Measurements from ENCODE around the gene OR4B1.
A peak's percentile ranks its signal among the peaks of the same experiment; 100 is the strongest.
"Not testable (repeated sequence)": the region's sequence is repeated elsewhere in the genome, so short reads cannot be mapped to it uniquely, and the experiment has no call there.

Gene OR4B1, protein sequence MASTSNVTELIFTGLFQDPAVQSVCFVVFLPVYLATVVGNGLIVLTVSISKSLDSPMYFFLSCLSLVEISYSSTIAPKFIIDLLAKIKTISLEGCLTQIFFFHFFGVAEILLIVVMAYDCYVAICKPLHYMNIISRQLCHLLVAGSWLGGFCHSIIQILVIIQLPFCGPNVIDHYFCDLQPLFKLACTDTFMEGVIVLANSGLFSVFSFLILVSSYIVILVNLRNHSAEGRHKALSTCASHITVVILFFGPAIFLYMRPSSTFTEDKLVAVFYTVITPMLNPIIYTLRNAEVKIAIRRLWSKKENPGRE

DNA sequence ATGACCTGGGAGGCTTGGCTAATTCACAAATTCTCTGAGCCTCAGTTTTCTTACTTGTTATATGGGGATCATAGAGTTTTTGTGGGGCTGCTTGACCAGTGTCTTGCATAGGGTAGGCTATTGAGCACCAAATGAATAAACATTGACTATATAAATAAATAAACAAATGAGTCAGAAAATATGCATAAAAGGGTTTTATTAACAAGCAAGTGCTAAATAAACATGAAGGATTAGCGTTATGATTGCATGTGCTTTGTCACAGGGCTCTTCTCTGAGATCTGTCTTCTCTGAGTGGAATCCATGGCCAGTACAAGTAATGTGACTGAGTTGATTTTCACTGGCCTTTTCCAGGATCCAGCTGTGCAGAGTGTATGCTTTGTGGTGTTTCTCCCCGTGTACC, at the start of gene OR4B1:
Gene OR4B1 (plus strand): TSS at position 301 of the 400 bp plus-strand sequence. CDS start 0 bp downstream, at position 301.
- DNase-seq = no peak

DNA sequence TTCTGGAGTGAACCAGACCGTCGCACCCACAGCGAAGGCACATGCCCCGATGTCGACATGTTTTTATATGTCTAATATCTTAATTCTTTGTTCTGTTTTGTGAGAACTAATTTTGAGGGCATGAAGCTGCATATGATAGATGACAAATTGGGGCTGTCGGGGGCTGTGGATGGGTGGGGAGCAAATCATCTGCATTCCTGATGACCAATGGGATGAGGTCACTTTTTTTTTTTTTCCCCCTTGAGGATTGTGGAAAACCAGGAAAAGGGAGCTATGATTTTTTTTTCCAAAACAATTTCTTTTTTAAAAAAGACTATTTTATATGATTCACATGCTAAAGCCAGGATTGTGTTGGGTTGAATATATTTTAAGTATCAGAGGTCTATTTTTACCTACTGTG, 49.2 kb upstream of the OR4B1 start:
- DNase-seq = no peak

DNA sequence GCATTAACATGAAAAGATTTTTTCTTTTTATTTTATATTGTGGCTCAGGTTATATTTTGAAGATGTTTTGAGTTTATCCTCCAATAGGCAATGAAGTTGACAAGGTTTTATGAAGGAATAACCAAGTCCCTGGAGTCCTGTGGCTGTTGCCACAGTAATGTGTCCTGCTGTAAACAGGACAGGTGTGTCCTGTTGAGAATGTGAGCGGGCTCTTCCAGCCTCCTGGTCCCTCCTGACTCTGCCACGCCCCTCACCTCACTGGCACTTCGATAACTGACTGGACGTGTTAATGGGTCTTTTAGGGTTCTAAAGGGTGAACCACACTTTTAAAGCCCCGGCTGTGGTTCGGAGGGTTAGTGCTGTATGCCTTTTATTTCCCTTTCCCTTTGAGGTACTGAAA, 47.8 kb upstream of the OR4B1 start:
- no peak for DNase-seq

DNA sequence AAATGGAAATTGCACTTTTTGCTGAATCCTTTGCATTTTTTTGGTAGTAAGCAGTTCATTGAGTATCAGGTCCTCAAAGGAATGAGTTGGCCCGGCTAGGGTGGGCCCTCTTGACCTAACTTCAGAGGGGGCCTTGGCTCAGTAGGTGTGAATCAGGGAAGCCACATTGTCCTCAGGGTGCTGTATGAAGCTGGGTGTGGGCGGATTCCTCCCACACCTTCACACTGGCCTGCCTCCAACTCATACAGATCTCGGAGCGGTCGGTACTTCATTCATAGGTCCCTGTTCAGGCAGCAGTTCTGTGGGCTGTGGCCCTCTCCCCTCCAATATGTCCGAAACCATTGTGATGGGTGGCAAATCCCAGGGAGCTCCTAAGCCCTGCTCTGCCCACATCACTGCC, 47.4 kb upstream of the OR4B1 start:
- no peak for DNase-seq

DNA sequence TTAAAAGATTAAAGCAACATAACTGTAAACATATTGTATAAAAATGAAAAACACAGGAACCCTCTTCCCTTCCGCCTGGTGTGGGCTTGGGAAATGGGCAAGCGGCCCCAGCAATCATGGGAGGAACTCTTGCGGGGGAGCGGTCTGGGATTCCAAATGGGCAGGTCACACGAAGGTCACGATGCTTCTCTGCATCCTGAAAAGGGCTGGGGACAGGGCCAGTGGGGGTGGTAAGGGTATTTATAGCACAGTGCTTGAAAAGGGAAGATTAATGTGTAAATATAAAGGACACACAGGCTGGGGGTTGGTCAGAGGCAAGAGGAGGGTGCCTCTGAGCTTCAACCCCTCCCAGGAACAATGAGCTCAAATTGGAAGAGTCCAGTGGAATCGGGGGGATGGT, 46.9 kb upstream of the OR4B1 start:
- DNase-seq = no peak

DNA sequence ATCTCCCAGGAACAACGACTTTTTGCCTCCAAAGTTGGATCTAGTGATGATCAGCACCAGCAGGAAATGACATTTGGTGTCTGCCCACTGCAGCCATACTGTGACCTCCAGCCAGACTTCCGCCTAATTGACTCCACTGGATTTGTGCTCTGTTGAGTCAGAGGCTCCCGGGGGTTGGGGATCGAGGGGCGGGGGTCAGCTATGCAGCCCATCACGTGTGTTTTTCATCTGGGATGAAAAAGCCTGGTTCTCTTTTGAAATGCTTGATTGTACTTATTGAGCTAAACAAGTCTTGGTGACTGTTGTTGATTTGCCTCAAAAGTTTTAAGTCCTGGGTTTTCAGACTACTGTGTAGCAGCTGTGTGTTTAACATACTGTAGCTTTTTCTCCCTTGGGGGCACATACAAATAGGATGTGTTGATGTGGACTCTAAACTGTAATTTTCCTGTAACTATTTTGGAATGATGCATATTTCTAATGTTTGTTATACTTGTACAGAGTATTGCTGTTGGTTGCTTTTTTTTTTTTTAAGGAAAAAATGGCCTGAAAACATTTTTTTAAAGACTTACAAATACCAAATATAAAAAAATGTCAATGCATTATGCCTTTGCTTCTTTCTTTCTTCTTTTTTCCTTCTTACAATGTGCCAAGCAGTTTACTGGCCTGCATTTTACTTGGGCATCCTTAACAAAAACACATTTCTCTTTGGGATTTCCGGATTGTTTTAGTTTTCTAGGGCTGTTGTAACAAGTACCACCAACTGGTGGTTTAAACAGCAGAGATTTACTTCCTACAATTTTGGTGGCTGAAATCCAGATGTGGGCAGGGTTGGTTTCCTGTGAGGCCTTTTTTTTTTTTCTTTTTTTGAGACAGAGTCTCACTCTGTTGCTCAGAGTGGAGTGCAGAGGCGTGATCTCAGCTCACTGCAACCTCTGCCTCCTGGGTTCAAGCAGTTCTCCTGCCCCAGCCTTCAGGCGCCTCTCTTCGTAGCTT, 46.1 kb upstream of the OR4B1 start:
- no peak for DNase-seq

DNA sequence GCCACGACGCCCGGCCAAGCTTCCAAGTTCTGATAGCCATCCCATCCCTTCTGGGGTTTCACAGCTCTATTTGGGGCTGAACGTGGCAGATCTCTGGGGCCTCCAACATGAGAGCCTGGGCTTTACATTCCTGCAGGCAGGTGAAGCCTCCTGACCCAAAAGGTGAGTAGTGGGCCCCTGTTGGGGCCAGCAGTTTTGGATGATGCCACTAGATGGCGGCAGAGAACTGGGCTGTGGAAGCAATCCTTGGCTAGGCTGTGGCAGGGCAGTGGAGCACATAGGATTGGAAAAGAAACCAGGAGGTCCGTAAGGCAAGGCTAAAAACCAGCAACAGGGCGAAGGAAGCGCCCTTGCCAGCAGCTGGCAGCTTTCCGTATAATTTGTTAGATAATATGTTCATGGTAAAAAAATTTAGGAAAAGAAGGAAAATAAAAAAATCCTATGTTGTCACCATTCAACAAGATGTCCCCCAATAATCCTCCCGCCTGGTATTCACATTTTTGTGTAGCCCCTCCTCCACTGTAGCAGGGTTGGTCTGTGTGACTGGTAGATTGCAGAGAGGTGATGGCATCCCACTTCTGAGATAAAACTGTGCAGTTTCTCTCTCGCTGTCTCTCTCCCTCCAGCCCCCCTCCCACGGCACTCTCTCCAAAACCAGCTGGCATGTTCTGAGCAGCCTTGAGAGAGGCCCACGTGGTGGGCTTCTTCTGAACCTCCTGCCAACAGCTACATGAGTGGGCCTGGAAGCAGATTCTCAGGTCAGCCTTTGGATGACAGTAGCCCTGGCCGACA, 43.6 kb upstream of the OR4B1 start:
- DNase-seq = peak; percentile 20

DNA sequence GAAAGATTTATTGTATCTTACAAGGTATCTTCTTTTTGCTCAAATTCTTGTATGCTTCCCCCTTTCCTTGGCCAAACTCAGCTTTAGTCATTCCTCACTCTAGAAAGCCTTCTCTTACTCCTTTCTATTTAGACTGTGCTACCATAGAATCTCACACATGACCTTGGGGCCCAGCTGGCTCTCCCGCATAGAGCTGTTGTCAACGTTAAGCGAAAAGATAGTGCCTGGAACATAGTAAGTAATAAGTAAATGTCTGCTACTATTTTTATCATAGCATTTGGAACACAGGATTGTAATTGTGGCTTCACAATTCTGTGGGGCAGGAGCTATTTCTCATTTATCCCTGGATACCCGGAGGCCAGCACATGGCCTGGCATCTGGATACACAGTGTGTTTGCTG, 38.9 kb upstream of the OR4B1 start:
- DNase-seq = no peak

DNA sequence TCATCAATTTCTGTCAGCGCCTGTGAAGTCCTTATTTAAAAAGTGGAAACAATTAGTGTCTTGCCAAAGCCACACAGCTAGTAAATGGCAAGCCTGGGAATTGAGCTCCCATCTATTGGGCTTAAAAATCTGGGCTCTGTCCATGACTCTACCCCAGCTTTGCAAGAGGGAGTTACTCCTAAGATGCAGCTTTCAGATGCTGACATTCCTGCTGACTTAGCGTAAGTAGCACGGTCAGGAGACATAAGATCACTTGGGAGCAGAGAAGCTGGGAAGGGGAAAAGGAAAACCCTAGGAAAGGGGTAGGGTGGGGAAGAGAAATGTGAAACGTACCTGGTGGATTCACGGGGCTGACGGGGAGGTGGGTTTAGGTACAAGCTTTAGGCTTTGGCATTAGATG, 36.0 kb upstream of the OR4B1 start:
- no peak for DNase-seq

DNA sequence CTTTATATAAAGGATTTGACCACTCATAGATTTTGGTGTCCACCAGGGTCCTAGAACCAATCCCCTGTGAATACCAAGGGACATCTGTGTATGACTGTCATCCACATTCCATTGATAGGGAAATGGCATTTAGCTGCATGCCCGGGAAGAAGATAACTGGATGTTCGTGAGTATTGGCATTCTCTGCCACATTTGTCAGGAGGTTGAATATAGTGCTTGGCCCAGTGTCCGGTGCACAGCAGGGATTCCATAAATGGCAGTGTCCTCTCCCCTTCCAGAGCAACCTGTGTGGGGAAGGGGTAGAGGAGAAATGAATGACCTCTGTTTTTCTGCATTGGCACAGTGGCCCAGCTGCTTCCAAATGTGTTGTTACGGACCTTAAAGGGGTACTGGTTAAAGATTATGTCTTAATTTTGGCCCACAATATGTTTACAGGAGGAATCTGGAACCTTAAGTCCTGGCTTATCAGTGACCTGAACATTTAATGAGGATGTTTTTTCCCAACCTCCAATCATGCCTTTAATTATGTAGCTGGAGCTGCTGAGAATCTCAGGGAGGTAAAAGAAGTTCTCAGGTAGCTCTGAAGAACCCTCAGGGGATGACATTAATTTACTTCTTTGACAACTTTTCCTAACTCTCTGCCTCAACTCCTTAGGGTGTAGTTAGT, 33.6 kb upstream of the OR4B1 start:
- DNase-seq = no peak

DNA sequence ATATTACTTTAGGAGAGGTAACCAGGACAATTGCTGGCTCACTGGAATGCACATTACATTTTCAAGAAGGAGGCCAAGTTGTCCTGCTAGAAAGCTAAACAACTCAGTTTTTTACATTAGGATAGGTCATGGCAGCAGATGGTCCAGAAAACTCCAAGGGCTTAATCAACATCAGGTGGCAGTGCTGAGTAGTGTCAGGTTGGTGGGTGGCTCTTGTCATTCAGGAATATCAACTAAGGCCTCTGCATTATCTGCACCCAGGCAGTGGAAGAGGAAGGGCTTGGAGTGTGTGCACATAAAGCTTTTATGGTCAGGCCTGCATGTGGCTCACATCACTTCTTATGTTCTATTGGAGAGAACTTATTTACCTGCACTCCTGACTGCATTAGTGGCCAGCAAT, 32.2 kb upstream of the OR4B1 start:
- DNase-seq = no peak

DNA sequence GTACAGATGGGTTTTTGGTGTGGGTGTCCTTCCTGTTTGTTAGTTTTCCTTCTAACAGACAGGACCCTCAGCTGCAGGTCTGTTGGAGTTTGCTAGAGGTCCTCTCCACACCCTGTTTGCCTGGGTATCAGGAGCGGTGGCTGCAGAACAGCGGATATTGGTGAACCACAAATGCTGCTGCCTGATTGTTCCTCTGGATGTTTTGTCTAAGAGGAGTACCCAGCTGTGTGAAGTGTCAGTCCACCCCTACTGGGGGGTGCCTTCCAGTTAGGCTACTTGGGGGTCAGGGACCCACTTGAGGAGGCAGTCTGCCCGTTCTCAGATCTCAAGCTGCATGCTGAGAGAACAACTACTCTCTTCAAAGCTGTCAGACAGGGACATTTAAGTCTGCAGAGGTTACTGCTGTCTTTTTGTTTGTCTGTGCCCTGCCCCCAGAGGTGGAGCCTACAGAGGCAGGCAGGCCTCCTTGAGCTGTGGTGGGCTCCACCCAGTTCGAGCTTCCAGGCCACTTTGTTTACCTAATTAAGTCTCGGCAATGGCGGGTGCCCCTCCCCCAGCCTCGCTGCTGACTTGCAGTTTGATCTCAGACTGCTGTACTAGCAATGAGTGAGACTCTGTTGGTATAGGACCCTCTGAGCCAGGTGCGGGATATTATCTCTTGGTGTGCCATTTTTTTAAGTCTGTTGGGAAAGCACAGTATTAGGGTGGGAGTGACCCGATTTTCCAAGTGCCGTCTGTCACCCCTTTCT, 25.5 kb upstream of the OR4B1 start:
- DNase-seq = not testable (repeated sequence)

DNA sequence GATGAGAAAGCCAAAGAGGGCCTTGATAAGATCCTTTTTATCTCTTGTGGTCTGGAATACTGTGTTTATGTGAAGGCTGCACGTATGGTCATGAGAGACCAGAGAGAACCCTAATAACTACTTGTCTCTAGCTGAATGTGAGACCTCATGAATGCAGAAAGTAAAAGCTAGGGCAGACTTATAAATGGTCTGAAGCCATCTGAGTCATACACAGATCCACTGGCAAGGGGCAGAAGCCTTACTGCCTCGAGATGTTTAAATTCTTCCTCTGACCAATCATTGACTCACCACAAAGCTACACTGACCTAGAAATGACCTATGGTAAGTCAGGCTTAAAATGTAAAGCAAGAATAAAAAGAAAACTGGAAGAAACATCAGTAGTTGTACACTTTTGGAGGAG, 22.7 kb upstream of the OR4B1 start:
- no peak for DNase-seq

DNA sequence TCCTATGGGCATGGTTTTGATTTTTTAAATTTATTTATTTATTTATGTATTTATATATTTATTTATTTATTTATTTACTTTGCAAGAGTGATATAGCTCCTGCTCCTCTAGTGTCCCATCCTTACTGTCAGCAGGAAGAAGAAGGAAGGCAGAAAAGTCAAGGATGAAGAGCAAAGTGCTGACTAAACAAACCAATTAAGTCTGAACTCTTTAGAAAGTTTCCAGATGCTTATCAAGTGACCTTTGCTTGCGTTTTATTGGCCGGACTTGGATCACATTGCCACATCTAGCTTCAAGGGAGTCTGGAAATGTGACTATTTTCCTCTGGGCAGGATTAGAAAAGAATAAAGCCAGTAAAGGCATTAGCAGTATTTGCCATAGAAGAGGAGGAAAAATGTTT, 8.7 kb upstream of the OR4B1 start:
- no peak for DNase-seq

DNA sequence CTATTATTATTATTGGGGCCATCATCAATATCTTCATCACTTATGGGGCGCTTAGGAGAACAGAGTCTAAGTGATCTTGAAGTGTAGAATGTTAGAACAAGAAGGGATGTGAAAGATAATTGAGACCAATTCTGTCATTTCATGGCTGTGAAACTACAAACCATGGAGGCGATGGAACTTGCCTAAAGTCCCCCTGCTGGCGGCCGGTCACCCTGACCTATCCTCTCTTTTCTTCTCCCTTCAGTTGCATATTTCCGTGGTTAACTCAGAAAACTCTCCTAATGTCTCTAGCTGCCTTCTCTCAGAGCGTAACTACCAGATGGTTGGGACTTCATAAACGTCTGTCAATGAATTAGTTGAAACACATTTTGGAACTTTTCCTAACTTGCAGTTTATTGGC, 6.6 kb upstream of the OR4B1 start:
- no peak for DNase-seq

DNA sequence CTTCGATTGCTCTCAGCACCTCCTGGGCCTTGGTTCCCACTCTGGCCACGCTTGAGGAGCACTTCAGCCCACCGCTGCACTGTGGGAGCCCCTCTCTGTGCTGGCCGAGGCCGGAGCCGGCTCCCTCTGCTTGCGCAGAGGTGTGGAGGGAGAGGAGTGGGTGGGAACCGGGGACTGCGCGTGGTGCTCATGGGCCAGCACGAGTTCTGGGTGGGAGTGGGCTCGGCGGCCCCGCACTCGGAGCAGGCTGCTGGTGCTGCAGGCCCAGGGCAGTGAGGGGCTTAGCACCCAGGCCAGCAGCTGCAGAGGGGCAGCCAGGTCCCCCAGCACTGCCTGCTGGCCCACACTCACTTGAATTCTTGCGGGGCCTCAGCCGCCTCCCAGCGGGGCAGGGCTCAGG, 12.2 kb downstream of the OR4B1 start:
- DNase-seq = no peak

DNA sequence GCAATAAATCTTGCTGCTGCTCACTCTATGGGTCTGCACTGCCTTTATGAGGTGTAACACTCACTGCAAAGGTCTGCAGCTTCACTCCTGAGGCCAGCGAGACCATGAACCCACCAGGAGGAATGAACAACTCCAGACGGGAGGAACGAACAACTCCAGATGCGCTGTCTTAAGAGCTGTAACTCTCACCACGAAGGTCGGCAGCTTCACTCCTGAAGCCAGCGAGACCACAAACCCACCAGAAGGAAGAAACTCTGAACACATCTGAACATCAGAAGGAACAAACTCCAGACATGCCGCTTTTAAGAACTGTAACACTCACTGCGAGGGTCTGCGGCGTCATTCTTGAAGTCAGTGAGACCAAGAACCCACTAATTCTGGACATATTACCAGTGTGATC, 13.4 kb downstream of the OR4B1 start:
- not testable (repeated sequence) for DNase-seq

DNA sequence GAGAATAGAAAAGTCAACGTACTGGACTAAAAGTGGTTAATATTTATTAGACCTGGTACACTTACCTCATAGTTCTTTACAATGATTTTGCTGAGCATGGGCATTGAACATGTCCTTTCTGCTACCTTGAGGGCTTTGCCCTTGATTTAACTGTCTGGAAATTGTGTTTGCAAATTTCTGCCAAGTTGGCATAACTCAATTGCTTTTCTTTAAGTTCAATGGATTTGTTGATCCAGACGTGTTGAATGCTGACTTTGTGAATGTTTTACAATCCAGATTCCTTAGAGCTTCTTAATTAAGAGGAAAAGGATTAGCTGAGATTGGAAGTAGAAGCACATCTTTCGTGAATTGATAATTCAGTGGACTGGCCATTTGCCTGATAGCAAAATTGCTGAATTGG, 21.1 kb downstream of the OR4B1 start:
- no peak for DNase-seq

DNA sequence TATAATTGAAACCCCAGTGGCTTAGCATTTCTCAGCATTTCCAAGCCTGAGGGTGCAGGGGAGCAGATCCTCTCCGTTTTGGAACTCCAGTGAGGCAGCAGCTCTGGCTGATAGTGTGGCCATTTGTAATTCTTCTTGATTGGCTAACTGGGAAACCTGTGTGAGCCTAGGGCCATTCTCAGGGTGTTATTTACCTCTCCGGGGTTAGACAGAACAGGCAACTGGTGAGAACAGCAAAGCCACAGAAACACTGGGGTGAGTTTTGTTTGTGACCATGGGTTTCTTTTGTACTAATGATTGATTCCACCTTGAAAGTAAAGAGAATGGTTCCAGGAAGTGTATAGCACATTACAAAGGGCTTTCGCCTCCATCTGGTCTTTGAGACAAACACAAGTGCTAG, 25.9 kb downstream of the OR4B1 start:
- no peak for DNase-seq

DNA sequence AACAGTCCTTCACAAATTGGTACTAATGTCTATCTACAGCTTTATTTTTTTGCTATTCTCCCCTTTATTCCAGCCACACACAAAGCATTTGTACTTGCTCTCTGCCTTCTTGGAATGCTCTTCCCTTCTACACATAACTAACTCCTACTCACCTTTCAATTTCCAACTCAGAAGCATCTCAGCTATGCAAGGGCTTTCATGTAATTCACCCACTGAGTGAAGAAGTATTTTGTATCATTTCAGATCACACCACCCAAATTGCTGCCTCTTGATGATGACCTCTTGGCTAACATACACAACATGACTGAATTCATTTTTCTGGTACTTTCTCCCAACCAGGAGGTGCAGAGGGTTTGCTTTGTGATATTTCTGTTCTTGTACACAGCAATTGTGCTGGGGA, 28.2 kb downstream of the OR4B1 start, which contains the start of gene OR4X2:
Gene OR4X2 (plus strand): TSS at position 301 of the 400 bp plus-strand sequence. CDS start 0 bp downstream, at position 301.
- DNase-seq = no peak

DNA sequence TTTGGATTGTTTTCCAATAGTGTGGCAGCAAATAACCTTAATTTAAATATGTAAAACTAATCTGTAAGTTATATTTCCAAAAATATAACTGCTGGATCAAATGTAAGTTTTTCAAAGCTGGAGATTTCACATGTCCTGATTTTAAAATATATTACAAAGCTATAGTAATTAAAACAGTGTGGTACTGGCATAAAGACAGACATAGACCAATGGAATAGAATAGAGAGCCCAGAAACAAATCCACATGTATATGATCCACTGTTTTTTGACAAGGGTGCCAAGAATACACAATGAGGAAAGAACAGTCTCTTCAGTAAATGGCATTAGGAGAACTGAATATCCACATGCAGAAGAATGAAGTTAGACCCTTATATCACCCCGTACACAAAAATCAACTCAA, 32.3 kb downstream of the OR4B1 start:
- no peak for DNase-seq

DNA sequence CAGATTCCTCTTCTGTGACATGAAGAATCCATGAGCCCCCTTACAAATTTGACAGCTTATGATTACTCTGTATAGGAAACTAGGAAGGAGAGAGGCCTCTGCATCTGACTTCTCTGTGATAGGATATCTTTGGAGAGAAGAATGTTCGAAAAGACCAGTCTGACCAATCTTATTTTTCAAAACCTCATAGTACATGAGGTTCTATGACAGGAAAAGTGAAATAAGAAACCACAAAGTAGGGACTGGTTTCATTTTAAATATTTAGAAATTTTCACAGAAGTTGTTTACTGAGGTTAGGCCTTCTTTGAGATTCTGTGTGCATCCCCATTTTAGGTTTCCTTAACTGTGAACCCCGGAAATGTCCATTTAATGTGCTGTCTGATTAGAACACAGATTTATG, 45.0 kb downstream of the OR4B1 start:
- no peak for DNase-seq
